DOHH2 (cell line): ENCODE data around the gene SCN2B.

Experiments
- H3F3A ChIP-seq: fragments of 200-600 bp; sonication (generic), shearing (Covaris generic); 2 replicates; pipeline ENCODE4 v1.6.0; 2016; ENCODE audit warnings: antibody characterized with exemption, mild to moderate bottlenecking; ENCODE audit not compliant: control insufficient read depth, insufficient read depth
- H3K27ac ChIP-seq: fragments of 200-600 bp; sonication (generic); 2 replicates; pipeline ENCODE4 v1.5.1; 2014; ENCODE audit warnings: low read depth, mild to moderate bottlenecking, low read length, moderate library complexity
- H3K27me3 ChIP-seq: fragments of 200-600 bp; sonication (generic); 2 replicates; pipeline ENCODE4 v1.6.1; 2014; ENCODE audit warnings: mild to moderate bottlenecking, low read length, mixed read lengths; ENCODE audit not compliant: control insufficient read depth
- H3K36me3 ChIP-seq: fragments of 200-600 bp; sonication (generic); 2 replicates; pipeline ENCODE4 v1.6.1; 2014; ENCODE audit warnings: mild to moderate bottlenecking, low read length, moderate library complexity, mixed read lengths; ENCODE audit not compliant: control insufficient read depth
- H3K4me1 ChIP-seq: fragments of 200-600 bp; sonication (generic); 2 replicates; pipeline ENCODE4 v1.6.1; 2014; ENCODE audit warnings: mild to moderate bottlenecking, low read length, mixed read lengths; ENCODE audit not compliant: control insufficient read depth
- H3K4me2 ChIP-seq: fragments of 200-600 bp; sonication (generic); 2 replicates; pipeline ENCODE4 v1.6.0; 2014; ENCODE audit warnings: mild to moderate bottlenecking, low read length, moderate library complexity
- H3K4me3 ChIP-seq: fragments of 200-600 bp; sonication (generic); 2 replicates; pipeline ENCODE4 v1.5.1; 2014; ENCODE audit warnings: mild to moderate bottlenecking, low read length, mixed read lengths
- H3K79me2 ChIP-seq: fragments of 200-600 bp; sonication (generic); 2 replicates; pipeline ENCODE4 v1.6.1; 2014; ENCODE audit warnings: mild to moderate bottlenecking, low read length, mixed read lengths; ENCODE audit not compliant: control insufficient read depth
- H3K9me2 ChIP-seq: fragments of 200-600 bp; sonication (generic); replicated peaks from 2 replicates; pipeline ENCODE4 v1.6.1; 2014; ENCODE audit warnings: mild to moderate bottlenecking, low read length, mixed read lengths; ENCODE audit not compliant: control insufficient read depth
- H3K9me3 ChIP-seq: fragments of 200-600 bp; sonication (generic); 2 replicates; pipeline ENCODE4 v1.6.1; 2014; ENCODE audit warnings: antibody characterized with exemption, low read length, mixed read lengths; ENCODE audit not compliant: control insufficient read depth, insufficient read depth
- H4K20me1 ChIP-seq: fragments of 200-600 bp; sonication (generic); 2 replicates; pipeline ENCODE4 v1.6.0; 2014; ENCODE audit warnings: low read depth, mild to moderate bottlenecking, antibody characterized with exemption, low read length, moderate library complexity; ENCODE audit not compliant: control insufficient read depth, insufficient read depth
- EZH2phosphoT487 ChIP-seq: fragments of 200-600 bp; sonication (generic); IDR thresholded peaks from 2 replicates; pipeline ENCODE4 v1.6.1; 2017; ENCODE audit warnings: borderline replicate concordance, mild to moderate bottlenecking, antibody characterized with exemption, low read length, moderate library complexity, mixed read lengths
- TF ChIP-seq, protein P1 (sequence below): fragments of 200-600 bp; sonication (generic); IDR thresholded peaks from one replicate; pipeline ENCODE4 v1.5.1; 2014; ENCODE audit warnings: antibody characterized with exemption, mild to moderate bottlenecking, low read depth, low read length; ENCODE audit not compliant: poor library complexity, severe bottlenecking

The SCN2B gene

DNA sequence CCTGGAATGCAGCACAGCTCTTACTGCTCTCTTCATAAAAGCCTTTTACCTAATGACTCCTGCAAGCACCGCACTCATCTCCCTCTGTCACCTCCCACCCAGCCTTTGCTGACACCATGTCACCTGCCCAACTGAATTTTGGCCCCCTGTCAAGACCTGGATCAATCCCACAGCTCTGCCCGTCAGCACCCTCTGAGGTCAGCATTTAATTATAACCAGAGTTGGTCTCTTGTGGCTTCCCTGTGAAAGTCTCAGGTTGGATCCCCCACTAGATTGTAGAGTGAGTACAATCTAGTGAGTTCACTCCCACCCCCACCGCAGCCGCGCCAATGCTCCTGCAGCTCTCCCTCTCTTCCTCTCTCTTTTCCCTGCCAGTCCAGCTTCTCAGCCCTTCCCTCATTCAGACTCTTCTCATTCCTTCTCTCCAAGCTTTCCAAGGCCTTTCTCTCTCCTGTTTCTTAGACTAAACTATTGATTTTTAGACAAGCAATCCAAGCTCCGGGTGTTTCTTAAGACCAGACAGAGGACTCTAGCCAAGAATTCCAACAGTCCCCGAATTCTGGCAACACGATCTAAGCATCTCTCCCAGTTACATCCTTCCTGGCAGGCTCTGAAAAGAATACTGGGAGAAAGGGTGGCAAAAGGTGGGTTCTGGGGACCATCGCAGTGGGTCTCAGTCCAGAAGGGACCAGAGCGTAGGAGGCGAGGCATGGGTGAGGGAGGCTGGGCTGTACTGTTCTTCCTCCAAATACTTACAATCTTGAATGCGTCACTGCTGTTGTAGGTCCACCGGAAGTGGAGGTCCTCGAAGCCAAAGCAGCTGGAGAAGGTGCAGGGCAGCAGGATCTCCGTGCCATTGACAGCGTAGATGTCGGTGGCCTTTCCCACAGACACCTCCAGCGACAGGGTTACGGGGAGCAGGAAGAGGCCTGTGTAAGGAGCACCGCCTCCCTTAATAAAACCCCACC is 31.9 kb downstream of the SCN2B start:
- Histone ChIP-seq H4K20me1 (no peaks in the 10 kb centered on the region), H3F3A (no peaks in the 10 kb centered on the region), H3K4me1 (peaks cover 11% of the 10 kb centered on the region; the same call in 1 of the 2 replicates), H3K27ac (no peak overlapping the region), H3K36me3 (no peaks in the 10 kb centered on the region), H3K9me3 (no peaks in the 10 kb centered on the region), H3K79me2 (no peaks in the 10 kb centered on the region), H3K9me2 (no peaks in the 10 kb centered on the region), H3K27me3 (peaks cover 77% of the 10 kb centered on the region), H3K4me2 (peak overlapping the region; percentile 76), H3K4me3 (peak overlapping the region; percentile 71)
- TF ChIP-seq, protein P1, sequence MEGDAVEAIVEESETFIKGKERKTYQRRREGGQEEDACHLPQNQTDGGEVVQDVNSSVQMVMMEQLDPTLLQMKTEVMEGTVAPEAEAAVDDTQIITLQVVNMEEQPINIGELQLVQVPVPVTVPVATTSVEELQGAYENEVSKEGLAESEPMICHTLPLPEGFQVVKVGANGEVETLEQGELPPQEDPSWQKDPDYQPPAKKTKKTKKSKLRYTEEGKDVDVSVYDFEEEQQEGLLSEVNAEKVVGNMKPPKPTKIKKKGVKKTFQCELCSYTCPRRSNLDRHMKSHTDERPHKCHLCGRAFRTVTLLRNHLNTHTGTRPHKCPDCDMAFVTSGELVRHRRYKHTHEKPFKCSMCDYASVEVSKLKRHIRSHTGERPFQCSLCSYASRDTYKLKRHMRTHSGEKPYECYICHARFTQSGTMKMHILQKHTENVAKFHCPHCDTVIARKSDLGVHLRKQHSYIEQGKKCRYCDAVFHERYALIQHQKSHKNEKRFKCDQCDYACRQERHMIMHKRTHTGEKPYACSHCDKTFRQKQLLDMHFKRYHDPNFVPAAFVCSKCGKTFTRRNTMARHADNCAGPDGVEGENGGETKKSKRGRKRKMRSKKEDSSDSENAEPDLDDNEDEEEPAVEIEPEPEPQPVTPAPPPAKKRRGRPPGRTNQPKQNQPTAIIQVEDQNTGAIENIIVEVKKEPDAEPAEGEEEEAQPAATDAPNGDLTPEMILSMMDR = no peak
- no peak for TF ChIP-seq EZH2phosphoT487

DNA sequence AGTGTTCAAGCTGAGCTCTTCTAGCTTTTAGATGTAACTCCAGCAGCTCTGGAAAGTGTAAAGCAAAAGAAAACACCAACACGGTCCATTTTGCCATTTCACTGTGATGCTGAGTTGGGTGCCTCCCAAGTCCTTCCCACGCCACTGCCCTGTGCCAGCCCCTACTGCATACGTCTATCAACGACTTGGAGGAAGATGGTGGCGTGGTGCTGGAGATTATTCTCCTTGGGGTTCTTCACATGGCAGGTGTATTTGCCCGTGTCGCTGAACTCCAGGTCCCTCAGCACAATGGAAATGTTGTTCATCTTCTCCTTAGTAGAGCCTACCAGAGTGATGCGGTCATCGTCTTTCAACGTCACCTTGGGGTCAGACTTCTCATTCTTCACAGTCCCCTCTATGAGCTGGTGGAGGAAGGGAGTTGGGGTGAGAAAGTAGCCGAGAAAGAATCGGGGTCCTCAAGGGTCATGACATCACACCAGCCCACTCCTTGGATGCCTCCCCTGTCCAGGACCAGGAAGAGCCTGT is 32.7 kb downstream of the SCN2B start:
- Histone ChIP-seq H3K36me3 (no peaks in the 10 kb centered on the region), H3K27me3 (peaks cover 74% of the 10 kb centered on the region)

DNA sequence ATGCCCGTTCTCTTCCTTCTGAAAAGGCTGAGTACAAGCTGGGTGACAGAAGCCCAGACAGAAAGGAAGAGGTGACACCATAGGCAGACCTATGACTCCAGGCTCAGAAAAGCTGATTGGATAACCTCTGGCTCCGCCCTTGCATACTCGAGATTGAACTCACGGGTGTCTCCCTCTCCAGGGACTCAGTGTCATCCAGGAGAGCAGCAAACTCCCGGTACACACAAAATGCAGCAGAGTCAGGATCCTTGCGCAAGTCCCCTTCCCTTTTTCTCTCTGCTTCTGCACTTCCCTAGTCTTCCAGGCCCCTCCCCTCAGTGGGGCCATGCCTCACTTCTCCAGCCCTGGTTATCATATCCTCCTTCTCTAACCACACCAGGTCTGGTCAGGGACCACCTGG is 33.6 kb downstream of the SCN2B start:
- no peaks in the 10 kb centered on the region for H3K9me3 ChIP-seq
- H3K9me2 ChIP-seq = no peaks in the 10 kb centered on the region
- no peaks in the 10 kb centered on the region for H4K20me1 ChIP-seq
- no peak overlapping the region for H3K4me3 ChIP-seq
- H3K79me2 ChIP-seq = no peaks in the 10 kb centered on the region
- no peak overlapping the region; the same call in 1 of the 2 replicates for H3K4me2 ChIP-seq
- no peaks in the 10 kb centered on the region for H3K36me3 ChIP-seq
- H3K27ac ChIP-seq = no peak overlapping the region
- TF ChIP-seq, protein P1 = no peak
- TF ChIP-seq EZH2phosphoT487 = no peak
- peaks cover 79% of the 10 kb centered on the region for H3K27me3 ChIP-seq
- no peaks in the 10 kb centered on the region for H3F3A ChIP-seq
- H3K4me1 ChIP-seq = peaks cover 11% of the 10 kb centered on the region; the same call in 1 of the 2 replicates

More for the DNA sequence above, 32.7 kb downstream of the SCN2B start:
- Histone ChIP-seq H3K9me2 (no peaks in the 10 kb centered on the region), H3F3A (no peaks in the 10 kb centered on the region), H3K27ac (no peak overlapping the region), H3K79me2 (no peaks in the 10 kb centered on the region), H3K4me1 (peaks cover 11% of the 10 kb centered on the region; the same call in 1 of the 2 replicates), H3K9me3 (no peaks in the 10 kb centered on the region), H4K20me1 (no peaks in the 10 kb centered on the region), H3K4me3 (no peak overlapping the region), H3K4me2 (no peak overlapping the region)
- TF ChIP-seq EZH2phosphoT487 = no peak
- TF ChIP-seq, protein P1 = no peak
